ENCODE measurements around the gene ZNF117. TPM values are rescaled to one million over a fixed set of nuclear protein-coding genes. Genes with fewer than 3 reads are reported as not detected.
A peak's percentile ranks its signal among the peaks of the same experiment; 100 is the strongest.

Gene ZNF117
- total RNA-seq, 1 experiment from 2014 or later, result 7.0 TPM

GRCh38 chr7:64998865-64999164 is 8.0 kb upstream of the ZNF117 start (continued):
- TF ChIP-seq FOXJ3 (CRISPR knock-in tag; IDR thresholded peaks at IDR 0.05; ENCODE audit: borderline replicate concordance), result no peak
- no peak for TF ChIP-seq E2F1 (CRISPR knock-in tag; IDR thresholded peaks at IDR 0.05)
- TF ChIP-seq ZBTB21 (CRISPR knock-in tag; IDR thresholded peaks at IDR 0.05; ENCODE audit: borderline replicate concordance), result no peak
- TF ChIP-seq, protein P1, sequence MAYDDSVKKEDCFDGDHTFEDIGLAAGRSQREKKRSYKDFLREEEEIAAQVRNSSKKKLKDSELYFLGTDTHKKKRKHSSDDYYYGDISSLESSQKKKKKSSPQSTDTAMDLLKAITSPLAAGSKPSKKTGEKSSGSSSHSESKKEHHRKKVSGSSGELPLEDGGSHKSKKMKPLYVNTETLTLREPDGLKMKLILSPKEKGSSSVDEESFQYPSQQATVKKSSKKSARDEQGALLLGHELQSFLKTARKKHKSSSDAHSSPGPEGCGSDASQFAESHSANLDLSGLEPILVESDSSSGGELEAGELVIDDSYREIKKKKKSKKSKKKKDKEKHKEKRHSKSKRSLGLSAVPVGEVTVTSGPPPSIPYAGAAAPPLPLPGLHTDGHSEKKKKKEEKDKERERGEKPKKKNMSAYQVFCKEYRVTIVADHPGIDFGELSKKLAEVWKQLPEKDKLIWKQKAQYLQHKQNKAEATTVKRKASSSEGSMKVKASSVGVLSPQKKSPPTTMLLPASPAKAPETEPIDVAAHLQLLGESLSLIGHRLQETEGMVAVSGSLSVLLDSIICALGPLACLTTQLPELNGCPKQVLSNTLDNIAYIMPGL (CRISPR knock-in tag; IDR thresholded peaks at IDR 0.05), result no peak
- TF ChIP-seq, protein P2, sequence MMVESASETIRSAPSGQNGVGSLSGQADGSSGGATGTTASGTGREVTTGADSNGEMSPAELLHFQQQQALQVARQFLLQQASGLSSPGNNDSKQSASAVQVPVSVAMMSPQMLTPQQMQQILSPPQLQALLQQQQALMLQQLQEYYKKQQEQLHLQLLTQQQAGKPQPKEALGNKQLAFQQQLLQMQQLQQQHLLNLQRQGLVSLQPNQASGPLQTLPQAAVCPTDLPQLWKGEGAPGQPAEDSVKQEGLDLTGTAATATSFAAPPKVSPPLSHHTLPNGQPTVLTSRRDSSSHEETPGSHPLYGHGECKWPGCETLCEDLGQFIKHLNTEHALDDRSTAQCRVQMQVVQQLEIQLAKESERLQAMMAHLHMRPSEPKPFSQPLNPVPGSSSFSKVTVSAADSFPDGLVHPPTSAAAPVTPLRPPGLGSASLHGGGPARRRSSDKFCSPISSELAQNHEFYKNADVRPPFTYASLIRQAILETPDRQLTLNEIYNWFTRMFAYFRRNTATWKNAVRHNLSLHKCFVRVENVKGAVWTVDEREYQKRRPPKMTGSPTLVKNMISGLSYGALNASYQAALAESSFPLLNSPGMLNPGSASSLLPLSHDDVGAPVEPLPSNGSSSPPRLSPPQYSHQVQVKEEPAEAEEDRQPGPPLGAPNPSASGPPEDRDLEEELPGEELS (CRISPR knock-in tag; IDR thresholded peaks at IDR 0.05), result no peak
- TF ChIP-seq ZNF671 (CRISPR knock-in tag; IDR thresholded peaks at IDR 0.05), result no peak

DNA sequence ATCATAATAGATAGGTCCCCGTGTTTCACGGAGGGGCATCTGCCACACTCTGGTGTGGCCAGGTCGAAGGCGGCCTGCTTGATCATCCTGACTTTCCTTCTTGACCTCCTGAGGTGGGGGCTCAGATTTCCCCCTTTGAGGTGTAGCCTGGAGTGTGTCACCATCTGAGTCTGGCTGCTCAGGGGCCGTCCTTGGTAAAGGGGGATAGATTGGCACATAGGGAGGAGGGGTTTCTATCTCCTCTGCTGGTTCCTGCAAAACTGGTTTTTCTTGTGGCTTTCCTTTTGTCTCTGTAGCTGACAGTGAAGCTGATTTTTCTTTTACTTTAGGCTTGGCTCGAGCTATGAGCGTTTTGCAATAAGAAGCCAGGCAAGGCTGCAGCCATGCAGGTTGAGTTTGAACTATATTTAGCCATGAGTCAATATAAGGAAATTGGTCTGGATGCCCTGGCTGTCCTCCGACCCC is 7.1 kb upstream of the ZNF117 start:
- peaks cover 80% of the 10 kb centered on the region for H3K9me3 Mint-ChIP-seq
- ChIA-PET POLR2A (interaction anchor here (0.5 kb wide), 1 partner anchor 195 kb away, joined by 7 read pairs; no protein-coding TSS in a partner anchor), CTCF (interaction anchor here (1.1 kb wide), 1 partner anchor 47 kb away, joined by 3 read pairs; no protein-coding TSS in a partner anchor)
- H3K4me1 Mint-ChIP-seq, result peaks cover 23% of the 10 kb centered on the region
- DNase-seq (ENCODE audit: low spot score) (peak; percentile 13), ATAC-seq (peak; percentile 86)
- 0 out of 2 replicates have a peak overlapping the region, but pooled peaks have one; percentile 29 for H3K4me3 Mint-ChIP-seq
- H3K36me3 Mint-ChIP-seq, result peaks cover 78% of the 10 kb centered on the region
- peak overlapping the region; percentile 79; the same call in 1 of the 2 replicates for H3K27ac Mint-ChIP-seq
- H3K27me3 Mint-ChIP-seq (ENCODE audit: low read depth), result peaks cover 3% of the 10 kb centered on the region; the same call in 1 of the 2 replicates
- TF ChIP-seq E2F4 (CRISPR knock-in tag; IDR thresholded peaks at IDR 0.05; ENCODE audit: borderline replicate concordance, low read depth) (no peak), ZNF317 (CRISPR knock-in tag; IDR thresholded peaks at IDR 0.05; ENCODE audit: borderline replicate concordance, low read depth) (no peak), GABPB1 (CRISPR knock-in tag; IDR thresholded peaks at IDR 0.05) (no peak), NR1H2 (CRISPR knock-in tag; IDR thresholded peaks at IDR 0.05) (no peak)

DNA sequence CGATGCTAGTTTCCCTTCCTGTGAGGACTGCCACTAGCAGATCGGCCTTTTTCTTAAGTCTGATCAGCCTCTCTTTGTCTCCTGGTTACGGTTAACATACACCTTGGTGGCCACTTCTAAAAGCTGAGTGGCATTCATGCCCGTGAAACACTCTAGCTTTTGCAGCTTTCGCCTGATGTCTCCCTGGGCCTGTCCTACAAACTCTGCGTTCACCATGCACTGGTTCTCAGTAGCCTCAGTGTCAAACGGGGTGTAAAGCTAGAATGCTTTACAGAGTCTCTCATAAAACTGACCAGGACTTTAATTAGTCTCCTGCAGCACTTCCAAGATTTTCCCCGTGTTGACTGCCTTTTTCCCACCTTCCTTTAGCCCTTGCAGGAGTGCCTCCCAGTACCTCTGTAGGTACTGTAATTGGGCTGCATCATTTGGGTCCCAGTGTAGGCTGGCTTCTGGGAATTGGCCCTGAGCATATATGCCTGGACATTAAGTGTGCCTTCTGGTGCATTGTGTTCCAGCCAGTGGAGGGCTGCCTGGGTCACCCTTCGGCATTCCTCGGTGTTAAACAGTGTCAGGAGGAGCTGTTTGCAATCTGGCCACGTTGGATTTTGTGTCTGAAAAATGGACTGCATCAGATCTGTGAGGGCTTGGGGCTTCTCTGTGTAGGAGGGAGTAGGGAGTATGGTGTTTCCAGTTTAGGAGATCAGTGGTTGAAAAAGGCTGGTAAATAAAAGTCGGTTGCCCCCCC is 6.5 kb upstream of the ZNF117 start:
- Mint-ChIP-seq H3K4me1 (peaks cover 23% of the 10 kb centered on the region), H3K27me3 (ENCODE audit: low read depth) (peaks cover 3% of the 10 kb centered on the region; the same call in 1 of the 2 replicates), H3K4me3 (no peak overlapping the region), H3K36me3 (peaks cover 79% of the 10 kb centered on the region), H3K27ac (no peak overlapping the region), H3K9me3 (peaks cover 82% of the 10 kb centered on the region)
- CTCF ChIA-PET, result interaction anchor here (1.1 kb wide), 1 partner anchor 46 kb away, joined by 3 read pairs; no protein-coding TSS in a partner anchor
- DNase-seq (ENCODE audit: low spot score), result no peak
- POLR2A ChIA-PET, result interaction anchor here (0.5 kb wide), 1 partner anchor 194 kb away, joined by 7 read pairs; no protein-coding TSS in a partner anchor
- no peak for ATAC-seq
- TF ChIP-seq, protein P3, sequence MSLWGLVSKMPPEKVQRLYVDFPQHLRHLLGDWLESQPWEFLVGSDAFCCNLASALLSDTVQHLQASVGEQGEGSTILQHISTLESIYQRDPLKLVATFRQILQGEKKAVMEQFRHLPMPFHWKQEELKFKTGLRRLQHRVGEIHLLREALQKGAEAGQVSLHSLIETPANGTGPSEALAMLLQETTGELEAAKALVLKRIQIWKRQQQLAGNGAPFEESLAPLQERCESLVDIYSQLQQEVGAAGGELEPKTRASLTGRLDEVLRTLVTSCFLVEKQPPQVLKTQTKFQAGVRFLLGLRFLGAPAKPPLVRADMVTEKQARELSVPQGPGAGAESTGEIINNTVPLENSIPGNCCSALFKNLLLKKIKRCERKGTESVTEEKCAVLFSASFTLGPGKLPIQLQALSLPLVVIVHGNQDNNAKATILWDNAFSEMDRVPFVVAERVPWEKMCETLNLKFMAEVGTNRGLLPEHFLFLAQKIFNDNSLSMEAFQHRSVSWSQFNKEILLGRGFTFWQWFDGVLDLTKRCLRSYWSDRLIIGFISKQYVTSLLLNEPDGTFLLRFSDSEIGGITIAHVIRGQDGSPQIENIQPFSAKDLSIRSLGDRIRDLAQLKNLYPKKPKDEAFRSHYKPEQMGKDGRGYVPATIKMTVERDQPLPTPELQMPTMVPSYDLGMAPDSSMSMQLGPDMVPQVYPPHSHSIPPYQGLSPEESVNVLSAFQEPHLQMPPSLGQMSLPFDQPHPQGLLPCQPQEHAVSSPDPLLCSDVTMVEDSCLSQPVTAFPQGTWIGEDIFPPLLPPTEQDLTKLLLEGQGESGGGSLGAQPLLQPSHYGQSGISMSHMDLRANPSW (CRISPR knock-in tag; conservative IDR thresholded peaks at IDR 0.05; ENCODE audit: low read depth), result no peak
- TF ChIP-seq PREB (CRISPR knock-in tag; IDR thresholded peaks at IDR 0.05; ENCODE audit: borderline replicate concordance) (no peak), SMAD4 (CRISPR knock-in tag; IDR thresholded peaks at IDR 0.05) (no peak), SOX15 (CRISPR knock-in tag; IDR thresholded peaks at IDR 0.05) (no peak), FOXK1 (CRISPR knock-in tag; IDR thresholded peaks at IDR 0.05) (no peak), PRRX2 (CRISPR knock-in tag; IDR thresholded peaks at IDR 0.05) (no peak), HMGA2 (CRISPR knock-in tag; IDR thresholded peaks at IDR 0.05) (no peak), KAT7 (CRISPR knock-in tag; IDR thresholded peaks at IDR 0.05; ENCODE audit: borderline replicate concordance) (no peak)
- TF ChIP-seq, protein P4, sequence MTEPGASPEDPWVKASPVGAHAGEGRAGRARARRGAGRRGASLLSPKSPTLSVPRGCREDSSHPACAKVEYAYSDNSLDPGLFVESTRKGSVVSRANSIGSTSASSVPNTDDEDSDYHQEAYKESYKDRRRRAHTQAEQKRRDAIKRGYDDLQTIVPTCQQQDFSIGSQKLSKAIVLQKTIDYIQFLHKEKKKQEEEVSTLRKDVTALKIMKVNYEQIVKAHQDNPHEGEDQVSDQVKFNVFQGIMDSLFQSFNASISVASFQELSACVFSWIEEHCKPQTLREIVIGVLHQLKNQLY (CRISPR knock-in tag; IDR thresholded peaks at IDR 0.05), result no peak

Data from WTC11 (cell line).